ENCODE data around the gene NUP160. TPM values are rescaled to one million over a fixed set of nuclear protein-coding genes. Genes with fewer than 3 reads are reported as not detected.

Gene NUP160
- total RNA-seq, 1 donor from 2014 or later: 40.8 TPM

DNA sequence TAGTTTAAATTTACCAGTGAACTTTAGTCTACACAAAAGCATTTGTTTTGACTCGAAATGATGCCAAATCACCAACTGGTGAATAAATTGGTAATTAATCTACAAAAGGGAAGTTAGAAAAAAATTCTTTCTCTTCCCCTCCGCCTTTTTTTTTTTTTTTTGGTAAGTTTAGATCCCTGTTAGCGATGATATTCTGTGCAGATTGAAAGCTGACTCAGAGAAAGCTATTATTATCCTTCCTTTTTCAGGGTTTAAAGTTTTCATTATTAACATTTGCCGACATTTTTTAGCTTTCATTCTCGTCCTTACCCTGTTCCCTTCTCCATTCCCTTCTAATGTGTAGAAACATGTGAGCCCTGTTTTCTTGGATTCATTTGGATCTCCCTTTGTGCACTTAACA is 16.8 kb upstream of the NUP160 start:
- no peak overlapping the region for H3K4me3 ChIP-seq
- no peaks in the 10 kb centered on the region for H3K36me3 ChIP-seq
- TF ChIP-seq CTCF (IDR thresholded peaks at IDR 0.05) (no peak), POLR2A (IDR thresholded peaks at IDR 0.05) (no peak), POLR2AphosphoS5 (IDR thresholded peaks at IDR 0.05; ENCODE audit: insufficient read depth in 1 of 2, low read depth in 1 of 2) (no peak)
- H3K9me3 ChIP-seq: no peaks in the 10 kb centered on the region
- H3K27me3 ChIP-seq: no peaks in the 10 kb centered on the region
- no peaks in the 10 kb centered on the region for H3K4me1 ChIP-seq
- DNase-seq (ENCODE audit: extremely low spot score in 2 of 2): no peak
- intact Hi-C loops (cut with DNase I): no loop called here
- no peak overlapping the region for H3K27ac ChIP-seq

GRCh38 chr11:47863898-47864430 is 15.8 kb upstream of the NUP160 start:
- Histone ChIP-seq H3K4me1 (no peaks in the 10 kb centered on the region), H3K27ac (no peak overlapping the region), H3K9me3 (no peaks in the 10 kb centered on the region), H3K36me3 (no peaks in the 10 kb centered on the region), H3K27me3 (no peaks in the 10 kb centered on the region), H3K4me3 (no peak overlapping the region)
- no peak for DNase-seq (ENCODE audit: extremely low spot score in 2 of 2)
- no peak for TF ChIP-seq CTCF (IDR thresholded peaks at IDR 0.05)
- TF ChIP-seq POLR2AphosphoS5 (IDR thresholded peaks at IDR 0.05; ENCODE audit: insufficient read depth in 1 of 2, low read depth in 1 of 2): no peak
- no peak for TF ChIP-seq POLR2A (IDR thresholded peaks at IDR 0.05)
- intact Hi-C loops (cut with DNase I): no loop called here

- Histone ChIP-seq H3K4me3 (no peak overlapping the region), H3K27ac (no peak overlapping the region), H3K4me1 (no peaks in the 10 kb centered on the region), H3K9me3 (no peaks in the 10 kb centered on the region), H3K36me3 (no peaks in the 10 kb centered on the region), H3K27me3 (no peaks in the 10 kb centered on the region)
- no peak for TF ChIP-seq POLR2A (IDR thresholded peaks at IDR 0.05)
- TF ChIP-seq POLR2AphosphoS5 (IDR thresholded peaks at IDR 0.05; ENCODE audit: insufficient read depth in 1 of 2, low read depth in 1 of 2): no peak
- TF ChIP-seq CTCF (IDR thresholded peaks at IDR 0.05): no peak
- intact Hi-C loops (cut with DNase I): no loop called here
- no peak for DNase-seq (ENCODE audit: extremely low spot score in 2 of 2)
Observed at GRCh38 chr11:47863189-47863897, 15.2 kb upstream of the NUP160 start.

DNA sequence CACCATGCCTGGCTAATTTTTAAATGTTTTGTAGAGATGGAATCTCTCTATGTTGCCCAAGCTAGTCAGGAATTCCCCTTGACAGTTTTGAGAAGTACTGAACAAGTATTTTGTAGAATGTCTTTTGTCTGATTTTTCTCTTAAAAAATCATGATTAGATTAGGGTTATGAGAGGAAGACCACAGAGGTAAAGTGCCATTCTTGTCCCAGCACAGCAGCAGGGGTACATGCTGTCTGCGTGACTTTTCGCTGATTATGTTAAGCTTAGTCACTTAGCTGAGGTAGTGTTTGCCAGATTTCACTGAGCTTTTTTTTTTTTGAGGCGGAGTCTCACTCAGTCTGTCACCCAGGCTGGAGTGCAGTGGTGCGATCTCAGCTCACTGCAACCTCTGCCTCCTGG is 13.6 kb upstream of the NUP160 start:
- intact Hi-C loops (cut with DNase I): no loop called here
- H3K4me1 ChIP-seq: no peaks in the 10 kb centered on the region
- no peak for TF ChIP-seq POLR2A (IDR thresholded peaks at IDR 0.05)
- H3K36me3 ChIP-seq: no peaks in the 10 kb centered on the region
- H3K9me3 ChIP-seq: no peaks in the 10 kb centered on the region
- no peak overlapping the region for H3K4me3 ChIP-seq
- no peak for DNase-seq (ENCODE audit: extremely low spot score in 2 of 2)
- no peaks in the 10 kb centered on the region for H3K27me3 ChIP-seq
- H3K27ac ChIP-seq: no peak overlapping the region

GRCh38 chr11:47860536-47860935 is 12.4 kb upstream of the NUP160 start:
- no peak for DNase-seq (ENCODE audit: extremely low spot score in 2 of 2)
- Histone ChIP-seq H3K27ac (no peak overlapping the region), H3K36me3 (no peaks in the 10 kb centered on the region), H3K27me3 (no peaks in the 10 kb centered on the region), H3K4me3 (no peak overlapping the region), H3K9me3 (no peaks in the 10 kb centered on the region), H3K4me1 (no peaks in the 10 kb centered on the region)
- intact Hi-C loops (cut with DNase I): no loop called here
- TF ChIP-seq POLR2A (IDR thresholded peaks at IDR 0.05) (no peak), POLR2AphosphoS5 (IDR thresholded peaks at IDR 0.05; ENCODE audit: insufficient read depth in 1 of 2, low read depth in 1 of 2) (no peak), CTCF (IDR thresholded peaks at IDR 0.05) (no peak)

Measured in vagina (tissue), 2 donors.